DOHH2 (cell line): ENCODE data around the gene ITPR2.

Experiments
- EZH2phosphoT487 ChIP-seq: fragments of 200-600 bp; sonication (generic); IDR thresholded peaks from 2 replicates; pipeline ENCODE4 v1.6.1; 2017; ENCODE audit warnings: borderline replicate concordance, mild to moderate bottlenecking, antibody characterized with exemption, low read length, moderate library complexity, mixed read lengths
- TF ChIP-seq, protein P1 (sequence below): fragments of 200-600 bp; sonication (generic); IDR thresholded peaks from one replicate; pipeline ENCODE4 v1.5.1; 2014; ENCODE audit warnings: antibody characterized with exemption, mild to moderate bottlenecking, low read depth, low read length; ENCODE audit not compliant: poor library complexity, severe bottlenecking

GRCh38 chr12:26461776-26462175 lies 371.2 kb downstream of the ITPR2 start:
- TF ChIP-seq, protein P1, sequence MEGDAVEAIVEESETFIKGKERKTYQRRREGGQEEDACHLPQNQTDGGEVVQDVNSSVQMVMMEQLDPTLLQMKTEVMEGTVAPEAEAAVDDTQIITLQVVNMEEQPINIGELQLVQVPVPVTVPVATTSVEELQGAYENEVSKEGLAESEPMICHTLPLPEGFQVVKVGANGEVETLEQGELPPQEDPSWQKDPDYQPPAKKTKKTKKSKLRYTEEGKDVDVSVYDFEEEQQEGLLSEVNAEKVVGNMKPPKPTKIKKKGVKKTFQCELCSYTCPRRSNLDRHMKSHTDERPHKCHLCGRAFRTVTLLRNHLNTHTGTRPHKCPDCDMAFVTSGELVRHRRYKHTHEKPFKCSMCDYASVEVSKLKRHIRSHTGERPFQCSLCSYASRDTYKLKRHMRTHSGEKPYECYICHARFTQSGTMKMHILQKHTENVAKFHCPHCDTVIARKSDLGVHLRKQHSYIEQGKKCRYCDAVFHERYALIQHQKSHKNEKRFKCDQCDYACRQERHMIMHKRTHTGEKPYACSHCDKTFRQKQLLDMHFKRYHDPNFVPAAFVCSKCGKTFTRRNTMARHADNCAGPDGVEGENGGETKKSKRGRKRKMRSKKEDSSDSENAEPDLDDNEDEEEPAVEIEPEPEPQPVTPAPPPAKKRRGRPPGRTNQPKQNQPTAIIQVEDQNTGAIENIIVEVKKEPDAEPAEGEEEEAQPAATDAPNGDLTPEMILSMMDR, result no peak
- no peak for TF ChIP-seq EZH2phosphoT487
